ENCODE measurements around the gene C9orf43.

DNA sequence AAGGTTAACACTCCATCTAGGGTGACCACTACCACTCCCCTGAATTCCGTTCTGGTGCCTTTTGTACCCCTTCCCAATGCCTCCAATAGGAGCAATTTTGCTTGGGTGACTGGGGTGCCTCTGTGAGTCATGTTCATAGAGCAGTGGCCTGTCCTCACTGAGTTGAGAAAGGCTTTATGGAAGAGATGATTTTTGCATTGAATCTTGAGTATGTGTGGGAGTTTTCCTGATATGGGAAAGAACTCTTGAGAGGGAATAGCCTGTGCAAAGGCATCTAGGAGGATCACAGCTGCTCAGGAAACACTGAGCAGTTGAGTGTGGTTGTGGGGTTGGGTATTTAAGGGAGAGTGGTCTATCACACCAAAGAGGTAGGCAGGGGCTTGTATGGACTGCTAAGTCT, 16.2 kb downstream of the C9orf43 start:
- TF ChIP-seq, protein P1, sequence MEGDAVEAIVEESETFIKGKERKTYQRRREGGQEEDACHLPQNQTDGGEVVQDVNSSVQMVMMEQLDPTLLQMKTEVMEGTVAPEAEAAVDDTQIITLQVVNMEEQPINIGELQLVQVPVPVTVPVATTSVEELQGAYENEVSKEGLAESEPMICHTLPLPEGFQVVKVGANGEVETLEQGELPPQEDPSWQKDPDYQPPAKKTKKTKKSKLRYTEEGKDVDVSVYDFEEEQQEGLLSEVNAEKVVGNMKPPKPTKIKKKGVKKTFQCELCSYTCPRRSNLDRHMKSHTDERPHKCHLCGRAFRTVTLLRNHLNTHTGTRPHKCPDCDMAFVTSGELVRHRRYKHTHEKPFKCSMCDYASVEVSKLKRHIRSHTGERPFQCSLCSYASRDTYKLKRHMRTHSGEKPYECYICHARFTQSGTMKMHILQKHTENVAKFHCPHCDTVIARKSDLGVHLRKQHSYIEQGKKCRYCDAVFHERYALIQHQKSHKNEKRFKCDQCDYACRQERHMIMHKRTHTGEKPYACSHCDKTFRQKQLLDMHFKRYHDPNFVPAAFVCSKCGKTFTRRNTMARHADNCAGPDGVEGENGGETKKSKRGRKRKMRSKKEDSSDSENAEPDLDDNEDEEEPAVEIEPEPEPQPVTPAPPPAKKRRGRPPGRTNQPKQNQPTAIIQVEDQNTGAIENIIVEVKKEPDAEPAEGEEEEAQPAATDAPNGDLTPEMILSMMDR (IDR thresholded peaks at IDR 0.05) = no peak
- no peak for TF ChIP-seq POLR2AphosphoS5 (IDR thresholded peaks at IDR 0.05)
- no peak for TF ChIP-seq POLR2A (IDR thresholded peaks at IDR 0.05)

Measured in sigmoid colon (tissue), 4 donors.